ENCODE results near the gene IRF5. TPM values are rescaled to one million over a fixed set of nuclear protein-coding genes. Genes with fewer than 3 reads are reported as not detected.

Gene IRF5
- total RNA-seq, 1 experiment from 2014 or later: 16.5 TPM

DNA sequence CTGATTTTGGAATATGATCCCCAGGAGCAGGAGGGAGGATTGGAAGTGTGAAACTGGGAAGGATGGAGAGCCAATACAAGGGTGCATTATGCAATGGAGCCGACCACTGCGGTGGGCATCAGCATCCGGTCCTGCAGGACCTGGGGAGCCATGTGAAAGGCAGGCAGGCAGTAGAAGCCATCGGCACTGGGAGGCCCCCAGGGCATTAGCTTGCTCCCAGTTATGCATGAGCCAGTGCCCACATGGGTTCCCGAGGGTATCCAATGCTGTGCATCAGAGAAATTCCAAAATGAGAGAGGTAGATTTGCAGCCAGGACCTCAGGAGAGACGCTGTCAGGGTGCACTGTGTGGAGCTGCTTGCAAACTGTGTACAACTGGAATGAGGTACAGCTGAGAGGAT lies 18.5 kb upstream of the IRF5 start:
- no peak overlapping the region for H3K9ac ChIP-seq (ENCODE audit: low read length)
- no peak overlapping the region for H3K27ac ChIP-seq (ENCODE audit: low read depth, low read length)
- ChIA-PET POLR2A (no interaction called here), CTCF (no interaction called here), RAD21 (ENCODE audit: low non-redundant PET in 1 of 2, low total read pairs in 2 of 2, uncharacterized antibody in 2 of 2, unreplicated experiment in 2 of 2) (no interaction called here)
- peaks cover 12% of the 10 kb centered on the region; the same call in 1 of the 2 replicates for H3K27me3 ChIP-seq (ENCODE audit: insufficient read depth, low read length)
- no TSS peak for BruUV-seq (replicated peaks)
- H4K20me1 ChIP-seq (ENCODE audit: insufficient read depth): no peaks in the 10 kb centered on the region
- no peaks in the 10 kb centered on the region for H3K36me3 ChIP-seq (ENCODE audit: control insufficient read depth in 1 of 2, insufficient read depth in 2 of 2, low read length in 2 of 2)
- H3K79me2 ChIP-seq (ENCODE audit: insufficient read depth, low read length): no peaks in the 10 kb centered on the region
- no peaks in the 10 kb centered on the region for H3K9me2 ChIP-seq (ENCODE audit: insufficient read depth)
- H2AFZ ChIP-seq (ENCODE audit: low read depth, low read length, poor library complexity, severe bottlenecking): no peak overlapping the region
- H3K4me1 ChIP-seq (ENCODE audit: control insufficient read depth in 1 of 2, insufficient read depth in 2 of 2, low read length in 2 of 2): no peaks in the 10 kb centered on the region
- intact Hi-C loops (cut with micrococcal nuclease): no loop called here
- ATAC-seq (no peak), DNase-seq (ENCODE audit: low read depth, low spot score) (no peak)
- no peak for TF ChIP-seq CBX3 (IDR thresholded peaks at IDR 0.05; ENCODE audit: low read depth)
- TF ChIP-seq ZFX (IDR thresholded peaks at IDR 0.05): no peak
- TF ChIP-seq ZBTB33 (IDR thresholded peaks at IDR 0.05; ENCODE audit: extremely low read depth, insufficient replicate concordance, low read length): no peak
- TF ChIP-seq POLR2AphosphoS5 (IDR thresholded peaks at IDR 0.05; ENCODE audit: low read depth, low read length): no peak
- TF ChIP-seq EGR1 (IDR thresholded peaks at IDR 0.05; ENCODE audit: low read depth): no peak
- no peak for TF ChIP-seq ELF1 (IDR thresholded peaks at IDR 0.05; ENCODE audit: borderline replicate concordance, low read depth)
- TF ChIP-seq FOSL1 (IDR thresholded peaks at IDR 0.05; ENCODE audit: low read depth): no peak
- no peak for TF ChIP-seq EZH2phosphoT487 (IDR thresholded peaks at IDR 0.05; ENCODE audit: borderline replicate concordance)
- TF ChIP-seq SP1 (IDR thresholded peaks at IDR 0.05; ENCODE audit: low read depth): no peak
- no peak for TF ChIP-seq ZNF274 (IDR thresholded peaks at IDR 0.05; ENCODE audit: low read depth, low read length)
- no peak for TF ChIP-seq EZH2 (IDR thresholded peaks at IDR 0.05)
- no peak for TF ChIP-seq RAD21 (IDR thresholded peaks at IDR 0.05; ENCODE audit: low read depth)
- TF ChIP-seq YY1 (IDR thresholded peaks at IDR 0.05; ENCODE audit: extremely low read depth, insufficient replicate concordance, low read depth, low read length): no peak
- TF ChIP-seq, protein P1, sequence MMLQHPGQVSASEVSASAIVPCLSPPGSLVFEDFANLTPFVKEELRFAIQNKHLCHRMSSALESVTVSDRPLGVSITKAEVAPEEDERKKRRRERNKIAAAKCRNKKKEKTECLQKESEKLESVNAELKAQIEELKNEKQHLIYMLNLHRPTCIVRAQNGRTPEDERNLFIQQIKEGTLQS (IDR thresholded peaks at IDR 0.05): no peak
- TF ChIP-seq JUND (IDR thresholded peaks at IDR 0.05): no peak
- TF ChIP-seq POLR2A (IDR thresholded peaks at IDR 0.05; ENCODE audit: borderline replicate concordance, extremely low read depth, insufficient read depth, insufficient read length): no peak
- TF ChIP-seq REST (IDR thresholded peaks at IDR 0.05; ENCODE audit: low read depth): no peak
- no peak for TF ChIP-seq SIN3A (IDR thresholded peaks at IDR 0.05; ENCODE audit: low read depth)
- TF ChIP-seq TCF7L2 (IDR thresholded peaks at IDR 0.05; ENCODE audit: borderline replicate concordance, extremely low read depth, insufficient read depth, insufficient read length): no peak
- no peak overlapping the region for H3K4me3 ChIP-seq (replicated peaks in 1 of 2; ENCODE audit: low read depth in 1 of 2, low read length in 2 of 2)
- H3K9me3 ChIP-seq (ENCODE audit: control insufficient read depth in 1 of 2, insufficient read depth in 1 of 2, low read depth in 1 of 2, low read length in 2 of 2): no peaks in the 10 kb centered on the region
- H3K4me2 ChIP-seq (ENCODE audit: low read length): no peak overlapping the region

Data from HCT116 (cell line).